Fibroblast of skin of back (primary cell): ENCODE measurements around the gene IGLON5. TPM values are rescaled to one million over a fixed set of nuclear protein-coding genes. Genes with fewer than 3 reads are reported as not detected.

ENCODE experiments used
- DNase-seq: peaks from one replicate; pipeline ENCODE4 v3.0.0-alpha.2; 2013
- polyA plus RNA-seq, 2 experiments: library from polyadenylated mRNA; unstranded; fragments of 120-200 nt; gene quantifications; one replicate each; pipeline ENCODE4 v1.2.1, GENCODE V29; 2013; ENCODE audit not compliant: insufficient read length in 2 of 2

The IGLON5 gene
- 0.07 TPM for polyA plus RNA-seq (2013, experiment 1 of 2; ENCODE audit: insufficient read length)
- 0.06 TPM for polyA plus RNA-seq (2013, experiment 2 of 2; ENCODE audit: insufficient read length)

DNA sequence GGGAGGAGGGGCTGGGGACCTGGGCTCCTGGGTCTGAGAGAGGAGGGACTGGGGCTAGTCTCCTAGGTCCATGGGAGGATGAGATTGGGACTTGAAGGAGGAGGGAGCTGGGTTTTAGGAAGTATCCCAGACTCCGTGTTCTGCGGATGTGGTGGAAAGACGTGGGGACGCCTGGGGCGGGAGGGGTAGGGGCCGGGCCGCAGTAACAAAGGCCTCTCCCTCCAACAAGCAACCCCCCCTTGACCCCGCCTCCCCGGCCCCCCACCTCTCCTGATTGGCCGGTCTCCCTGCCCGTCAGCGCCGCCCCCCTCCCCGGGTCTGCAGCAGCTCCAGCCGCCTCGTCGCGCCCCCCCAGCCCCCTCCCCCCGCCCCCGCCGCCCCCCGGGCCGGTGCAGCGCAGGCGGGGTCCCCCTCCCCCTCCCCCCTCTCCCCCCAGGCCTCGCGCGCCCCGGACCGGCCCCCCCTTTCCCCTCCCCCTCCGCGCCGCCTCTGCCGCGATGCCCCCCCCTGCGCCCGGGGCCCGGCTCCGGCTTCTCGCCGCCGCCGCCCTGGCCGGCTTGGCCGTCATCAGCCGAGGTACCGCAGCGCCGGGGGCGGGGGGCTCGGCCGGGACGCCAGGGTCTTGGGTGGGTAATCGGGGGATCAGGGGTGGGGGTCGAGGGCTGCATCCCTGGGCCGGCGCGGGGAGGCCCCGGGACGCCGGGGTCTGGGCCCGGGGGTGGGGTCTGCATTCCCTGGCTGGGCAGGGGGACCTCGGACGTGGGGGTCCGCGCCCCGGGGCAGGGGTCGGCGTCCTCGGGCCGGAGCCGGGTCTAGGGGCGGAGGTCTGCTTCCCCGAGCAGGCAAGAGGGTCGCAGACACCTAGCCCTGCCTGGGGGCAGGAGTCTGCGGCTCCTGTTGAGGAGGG is at the start of gene IGLON5:
IGLON5 (plus strand) TSS at position 294 of the 907 bp plus-strand sequence; CDS start at position 498, 204 bp downstream.
- no peak for DNase-seq

DNA sequence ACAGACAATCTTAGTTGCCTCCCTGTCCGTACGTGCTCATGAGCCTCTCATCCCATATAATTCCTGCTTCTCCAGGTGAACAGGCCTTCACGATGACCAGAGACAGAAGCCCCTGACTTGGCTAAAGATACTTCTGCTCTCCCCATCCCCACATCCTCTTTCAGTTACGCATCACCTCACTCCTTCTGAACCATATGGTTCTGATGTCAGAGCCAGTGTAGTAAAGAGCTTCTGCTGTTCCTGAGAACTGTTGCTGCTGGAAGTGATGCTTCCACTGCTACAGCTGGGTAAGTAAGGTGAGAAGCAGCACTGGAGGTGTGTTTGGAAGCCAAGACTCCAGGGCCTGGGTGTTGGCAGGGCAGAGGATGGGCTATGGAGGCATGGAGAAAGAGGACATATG is 47.6 kb upstream of the IGLON5 start:
- DNase-seq = no peak

GRCh38 chr19:51271067-51271466 is 40.4 kb upstream of the IGLON5 start:
- no peak for DNase-seq

GRCh38 chr19:51272183-51272810 is 39.1 kb upstream of the IGLON5 start:
- no peak for DNase-seq

- no peak for DNase-seq
Measured at GRCh38 chr19:51274049-51274770, 37.2 kb upstream of the IGLON5 start.

DNA sequence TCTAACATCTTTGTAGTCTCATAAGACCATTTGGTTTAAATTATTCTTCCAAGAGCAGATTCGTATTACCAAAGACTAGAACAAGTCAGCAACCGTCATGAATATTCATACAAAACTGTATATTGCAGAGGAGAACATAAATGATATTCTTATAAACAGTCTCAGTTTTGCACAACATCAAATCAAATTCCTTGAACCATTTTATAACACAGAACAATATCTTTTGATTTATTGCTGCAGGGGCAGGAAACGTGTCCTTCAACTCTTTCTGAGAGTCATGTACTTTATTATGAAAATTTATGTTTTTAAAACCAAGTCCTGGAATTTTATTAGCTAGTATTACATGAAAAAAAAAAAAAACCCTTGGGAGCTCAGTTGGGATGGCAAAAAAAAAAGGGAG is 34.3 kb upstream of the IGLON5 start:
- DNase-seq = no peak

DNA sequence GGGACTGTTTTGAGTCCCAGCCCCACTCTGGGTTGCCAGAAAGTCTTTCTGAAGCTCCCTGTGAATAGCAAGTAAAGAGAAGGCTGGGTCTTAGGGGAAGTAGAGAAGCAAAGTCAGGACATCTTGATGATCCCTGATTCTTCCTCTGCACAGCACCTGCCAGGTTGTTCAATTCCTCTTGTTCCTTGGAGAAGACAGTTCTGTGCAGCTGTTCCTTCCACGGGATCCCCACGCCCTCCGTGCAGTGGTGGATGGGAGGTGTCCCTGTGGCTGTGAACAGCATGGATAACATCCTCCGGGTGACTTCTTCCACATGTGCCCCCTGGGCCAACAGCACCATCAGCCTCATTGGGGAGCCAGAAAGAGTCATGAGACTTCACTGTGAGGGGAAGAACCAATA is 29.1 kb upstream of the IGLON5 start:
- DNase-seq = no peak

DNA sequence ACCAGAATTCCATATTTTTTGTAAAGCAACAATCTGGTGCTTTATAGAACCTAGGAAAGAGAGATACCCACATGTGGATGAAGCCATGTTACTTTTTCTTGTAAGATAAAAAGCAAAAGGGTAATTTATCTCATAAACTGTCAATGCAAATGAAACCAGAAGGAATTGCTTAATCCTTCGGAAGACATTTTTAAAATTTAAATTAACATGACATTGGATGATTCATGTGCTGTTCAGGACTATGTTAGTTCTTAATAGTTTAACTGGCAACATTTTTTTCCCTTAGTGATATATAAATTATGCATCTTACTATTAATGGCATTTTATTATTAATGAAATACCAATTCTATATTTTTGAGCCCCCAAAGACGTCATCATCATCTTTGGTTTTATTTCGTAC is 25.8 kb upstream of the IGLON5 start:
- no peak for DNase-seq

- no peak for DNase-seq
Measured at GRCh38 chr19:51289635-51290034, 21.8 kb upstream of the IGLON5 start.

DNA sequence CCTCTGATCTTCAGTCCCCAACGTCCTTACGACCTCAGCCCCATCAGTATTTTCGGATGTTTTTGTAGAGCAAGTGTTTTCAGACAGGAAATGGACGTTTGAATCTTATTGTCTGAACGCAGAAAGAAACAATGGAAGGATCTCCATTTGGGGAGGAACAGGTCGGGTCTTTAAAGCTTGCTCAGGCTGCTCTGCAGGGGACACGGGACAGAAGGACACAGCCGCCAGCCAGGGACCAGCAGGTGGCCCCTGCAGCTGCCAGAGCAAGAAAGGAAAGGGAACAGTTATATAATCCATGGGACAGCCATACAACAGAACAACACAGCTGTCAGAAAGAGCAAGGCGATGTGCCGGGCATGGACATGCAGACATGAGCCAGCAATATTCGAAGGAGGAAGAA is 18.5 kb upstream of the IGLON5 start:
- no peak for DNase-seq

DNA sequence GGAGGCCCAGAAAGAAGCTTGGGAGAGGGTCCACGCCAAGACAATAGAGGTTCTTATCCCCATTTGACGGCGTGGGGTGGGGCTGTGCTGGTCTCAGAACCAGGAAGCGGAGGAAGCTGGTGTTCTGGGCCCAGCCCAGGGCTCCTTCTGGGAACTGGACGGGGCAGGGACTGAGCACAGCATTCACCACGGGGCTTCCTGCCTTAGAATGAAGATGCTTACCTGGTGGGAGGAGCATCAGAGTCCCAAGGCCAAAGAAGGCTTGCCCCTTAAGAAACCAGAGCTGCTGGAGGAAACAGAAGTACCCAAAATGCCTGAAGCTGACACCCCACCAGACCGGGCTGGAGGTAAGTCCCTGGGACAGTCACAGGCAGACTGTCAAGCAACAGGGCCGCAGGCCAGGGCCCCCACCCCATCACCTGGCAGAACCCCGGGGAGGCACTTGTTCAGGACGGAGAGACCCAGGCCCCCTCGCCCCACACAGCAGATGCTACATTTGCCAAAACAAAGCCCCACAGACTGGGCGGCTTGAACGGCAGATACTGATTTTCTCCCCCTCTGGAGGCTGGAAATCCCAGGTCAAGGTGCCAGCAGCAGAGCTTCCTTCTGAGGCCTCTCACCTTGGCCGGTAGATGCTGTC is 17.8 kb upstream of the IGLON5 start:
- no peak for DNase-seq

DNA sequence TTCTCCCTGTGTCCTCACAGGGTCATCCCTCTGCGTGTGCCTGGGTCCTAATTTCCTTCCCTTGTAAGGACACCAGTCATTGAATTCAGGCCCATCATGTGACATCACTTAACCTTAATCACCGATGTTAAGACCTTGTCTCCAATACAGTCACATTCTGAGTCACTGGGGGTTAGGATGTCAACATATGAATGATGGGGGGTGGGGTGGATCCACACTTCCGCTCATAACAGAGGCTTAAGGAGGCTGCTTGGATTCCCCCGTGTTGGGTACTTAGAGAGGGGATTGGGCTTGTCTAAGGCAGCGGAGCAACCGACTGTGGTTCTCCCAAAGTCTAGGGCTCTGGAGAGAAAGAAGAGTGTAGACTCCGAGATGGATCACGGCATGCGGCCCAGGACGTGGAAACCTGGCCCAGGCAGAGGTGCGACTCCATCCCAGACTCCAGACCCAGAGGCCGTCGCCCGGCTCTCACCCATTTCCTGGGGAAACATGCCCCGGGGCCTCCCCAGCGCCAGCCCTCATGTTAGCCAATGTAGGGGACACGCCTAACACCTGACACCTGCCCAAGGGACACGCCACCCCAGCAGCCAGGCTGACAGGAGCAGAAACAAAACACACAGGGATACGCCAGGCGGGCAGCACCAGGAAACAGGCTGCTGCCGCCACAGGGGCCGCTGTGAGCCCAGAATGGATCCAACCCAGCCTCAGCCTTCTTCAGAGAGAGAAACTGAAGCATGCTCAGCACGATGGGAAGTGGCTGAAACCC is 17.1 kb upstream of the IGLON5 start:
- DNase-seq = no peak

DNA sequence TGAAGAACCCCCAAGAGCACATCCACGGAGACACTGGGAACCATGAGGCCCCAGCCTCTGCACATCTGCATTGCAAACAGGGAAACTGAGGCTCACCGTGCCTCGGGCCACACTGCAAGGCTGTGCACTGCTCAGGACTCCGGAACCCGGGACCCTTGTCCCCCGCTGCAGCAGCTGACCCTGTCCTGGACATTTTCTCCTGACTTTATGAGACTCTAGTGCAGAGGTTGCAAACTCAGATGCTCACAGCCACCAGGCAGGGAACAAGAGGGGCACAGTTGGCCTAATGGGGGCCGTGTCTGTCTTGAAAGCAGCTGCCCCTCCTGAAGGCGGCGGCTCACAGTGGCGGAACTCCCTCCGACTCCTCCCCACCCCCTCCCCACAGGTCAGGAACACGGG is 16.5 kb upstream of the IGLON5 start:
- DNase-seq = no peak

- DNase-seq = no peak
Measured at GRCh38 chr19:51295382-51296126, 15.9 kb upstream of the IGLON5 start.

- DNase-seq = no peak
Measured at GRCh38 chr19:51296336-51297093, 14.9 kb upstream of the IGLON5 start.

DNA sequence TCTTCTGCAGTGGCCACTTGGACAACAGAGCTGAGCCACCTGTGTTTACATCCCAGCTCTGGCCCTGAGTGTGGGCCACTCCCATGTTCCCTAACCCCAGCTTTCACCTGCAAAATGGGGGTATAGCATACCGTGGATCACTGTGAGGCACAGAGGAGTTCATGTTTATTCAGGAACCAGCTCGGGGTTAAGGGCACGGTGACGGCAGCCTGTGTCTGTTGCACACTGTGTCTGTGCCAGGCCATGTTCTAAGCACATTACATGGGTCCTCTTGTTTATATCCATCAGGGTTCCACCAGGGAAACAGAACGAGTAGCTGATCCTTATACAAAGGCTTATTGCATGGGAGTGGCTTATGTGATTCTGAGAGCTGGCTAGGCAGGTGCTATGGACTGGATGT is 14.0 kb upstream of the IGLON5 start:
- no peak for DNase-seq

DNA sequence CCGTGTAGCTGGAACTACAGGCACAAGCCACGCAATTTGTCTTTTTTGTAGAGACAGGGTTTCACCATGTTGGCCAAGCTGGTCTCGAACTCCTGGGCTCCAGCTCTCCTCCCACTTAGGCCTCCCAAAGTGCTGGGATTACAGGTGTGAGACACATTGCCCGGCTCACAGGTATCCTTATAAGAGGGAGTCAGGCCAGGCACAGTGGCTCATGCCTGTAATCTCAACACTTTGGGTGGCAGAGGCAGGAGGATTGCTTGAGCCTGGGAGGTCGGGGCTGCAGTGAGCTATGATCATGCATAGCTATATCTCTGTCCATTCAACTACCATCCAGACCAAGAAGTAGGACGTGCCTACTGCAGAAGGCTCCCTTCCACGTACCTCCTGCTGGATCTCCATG is 10.2 kb upstream of the IGLON5 start:
- no peak for DNase-seq

DNA sequence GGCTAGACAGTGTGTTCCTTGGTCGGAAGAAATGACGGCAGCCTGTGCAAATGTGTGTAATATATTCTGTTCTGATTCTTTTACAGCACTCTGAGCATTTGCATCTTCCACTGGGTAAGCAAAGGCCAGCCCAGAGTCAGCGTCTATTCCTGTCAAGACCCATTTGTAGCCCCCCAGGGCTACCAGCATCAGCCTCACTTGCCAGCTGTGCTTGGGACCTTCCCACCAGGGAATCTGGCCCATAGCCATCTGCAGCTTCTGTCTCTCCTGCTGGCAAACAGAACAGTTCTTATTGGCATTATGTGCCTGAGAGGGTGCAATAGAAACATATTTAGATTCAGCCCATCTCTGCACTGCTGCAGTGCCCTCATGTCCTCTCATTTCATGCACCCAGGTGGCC is 6.0 kb upstream of the IGLON5 start:
- no peak for DNase-seq

DNA sequence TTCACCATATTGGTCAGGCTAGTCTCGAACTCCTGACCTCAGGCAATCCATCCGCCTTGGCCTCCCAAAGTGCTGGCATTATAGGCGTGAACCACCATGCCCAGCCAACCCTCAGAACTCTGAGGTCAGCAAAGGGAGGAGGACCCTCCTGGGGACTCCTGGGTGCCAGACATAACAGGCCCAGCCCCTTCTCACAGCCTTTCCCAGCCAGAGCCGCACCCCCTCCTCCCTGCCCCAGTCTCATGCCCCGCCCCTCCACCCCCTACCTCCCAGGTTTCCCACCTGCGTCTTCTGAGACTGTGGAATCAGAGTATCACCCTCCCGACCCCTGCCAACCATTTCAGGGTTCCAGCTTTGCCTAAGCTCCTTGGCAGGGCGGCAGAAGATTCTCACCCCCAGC is 5.2 kb downstream of the IGLON5 start:
- no peak for DNase-seq

DNA sequence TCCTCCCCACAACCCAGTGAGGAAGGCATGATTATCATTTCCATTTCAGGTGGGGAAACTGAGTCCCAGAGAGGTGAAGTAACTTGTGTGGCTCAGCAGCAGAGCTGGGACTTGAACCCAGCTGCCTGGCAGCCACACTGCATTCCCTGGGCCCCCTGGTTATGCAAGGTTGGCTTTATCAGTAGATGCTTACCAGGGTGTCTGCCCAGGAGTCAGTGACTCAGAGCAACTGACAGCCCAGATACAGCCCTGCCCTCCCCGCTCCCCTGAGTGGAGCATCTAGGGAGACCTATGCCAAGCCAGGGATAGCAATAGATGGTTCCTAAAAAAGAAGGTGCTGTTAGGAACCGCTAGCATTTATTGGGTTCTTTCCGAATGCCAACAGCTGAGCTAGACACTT is 5.9 kb downstream of the IGLON5 start:
- DNase-seq = no peak
